ENCODE data around the gene COX7A2. TPM values are rescaled to one million over a fixed set of nuclear protein-coding genes. Genes with fewer than 3 reads are reported as not detected.

The COX7A2 gene
- total and polyA plus RNA-seq, 2 donors (not counting 1 experiment from before 2014, with no cell fraction given) = 83.8 to 160 TPM

GRCh38 chr6:75230484-75231325 lies 12.9 kb downstream of the COX7A2 start:
- ChIA-PET POLR2A (no interaction called here), CTCF (no interaction called here)
- no peak overlapping the region for H3K27ac Mint-ChIP-seq
- TF ChIP-seq, protein P1, sequence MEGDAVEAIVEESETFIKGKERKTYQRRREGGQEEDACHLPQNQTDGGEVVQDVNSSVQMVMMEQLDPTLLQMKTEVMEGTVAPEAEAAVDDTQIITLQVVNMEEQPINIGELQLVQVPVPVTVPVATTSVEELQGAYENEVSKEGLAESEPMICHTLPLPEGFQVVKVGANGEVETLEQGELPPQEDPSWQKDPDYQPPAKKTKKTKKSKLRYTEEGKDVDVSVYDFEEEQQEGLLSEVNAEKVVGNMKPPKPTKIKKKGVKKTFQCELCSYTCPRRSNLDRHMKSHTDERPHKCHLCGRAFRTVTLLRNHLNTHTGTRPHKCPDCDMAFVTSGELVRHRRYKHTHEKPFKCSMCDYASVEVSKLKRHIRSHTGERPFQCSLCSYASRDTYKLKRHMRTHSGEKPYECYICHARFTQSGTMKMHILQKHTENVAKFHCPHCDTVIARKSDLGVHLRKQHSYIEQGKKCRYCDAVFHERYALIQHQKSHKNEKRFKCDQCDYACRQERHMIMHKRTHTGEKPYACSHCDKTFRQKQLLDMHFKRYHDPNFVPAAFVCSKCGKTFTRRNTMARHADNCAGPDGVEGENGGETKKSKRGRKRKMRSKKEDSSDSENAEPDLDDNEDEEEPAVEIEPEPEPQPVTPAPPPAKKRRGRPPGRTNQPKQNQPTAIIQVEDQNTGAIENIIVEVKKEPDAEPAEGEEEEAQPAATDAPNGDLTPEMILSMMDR (IDR thresholded peaks at IDR 0.05) = no peak
- no peak for TF ChIP-seq EZH2 (IDR thresholded peaks at IDR 0.05; ENCODE audit: borderline replicate concordance, insufficient read depth, low read depth, low read length, poor library complexity, severe bottlenecking)
- Histone ChIP-seq H3K27me3 (replicated peaks in 1 of 4; ENCODE audit: control extremely low read depth in 1 of 4, control insufficient read depth in 3 of 4, insufficient read depth in 4 of 4, low read length in 3 of 4) (no peaks in the 10 kb centered on the region), H3K9me3 (ENCODE audit: control extremely low read depth in 1 of 3, control insufficient read depth in 2 of 3, insufficient read depth in 1 of 3, low read length in 2 of 3) (no peaks in the 10 kb centered on the region), H3K4me1 (ENCODE audit: control insufficient read depth in 2 of 2, insufficient read depth in 2 of 2, low read length in 2 of 2) (no peaks in the 10 kb centered on the region), H3K79me2 (ENCODE audit: control insufficient read depth, insufficient read depth, low read length) (no peaks in the 10 kb centered on the region), H3K9ac (ENCODE audit: low read length) (no peak overlapping the region), H2AFZ (ENCODE audit: insufficient read depth, low read depth, low read length, poor library complexity, severe bottlenecking) (no peak overlapping the region), H3K27ac (ENCODE audit: low read length in 2 of 2) (no peak overlapping the region), H3K36me3 (replicated peaks in 1 of 2; ENCODE audit: control extremely low read depth in 1 of 2, control insufficient read depth in 1 of 2, extremely low read depth in 1 of 2, insufficient read depth in 2 of 2, low read length in 1 of 2) (no peaks in the 10 kb centered on the region), H3K4me2 (replicated peaks; ENCODE audit: low read depth, low read length, poor library complexity, severe bottlenecking) (no peak overlapping the region), H4K20me1 (ENCODE audit: control insufficient read depth, insufficient read depth, low read length, poor library complexity, severe bottlenecking) (no peaks in the 10 kb centered on the region), H3K4me3 (ENCODE audit: control extremely low read depth in 1 of 5, extremely low read depth in 1 of 5, insufficient read depth in 1 of 5, low read depth in 2 of 5, low read length in 4 of 5) (no peak overlapping the region)
- H3K4me3 Mint-ChIP-seq = no peak overlapping the region
- H3K4me1 Mint-ChIP-seq = no peaks in the 10 kb centered on the region
- DNase-seq = no peak
- ATAC-seq (ENCODE audit: low read depth) = no peak
- H3K27me3 Mint-ChIP-seq = peaks cover 10% of the 10 kb centered on the region
- H3K9me3 Mint-ChIP-seq (ENCODE audit: insufficient read depth) = no peaks in the 10 kb centered on the region
- intact Hi-C loops (cut with micrococcal nuclease) = no loop called here
- WGBS (ENCODE audit: insufficient coverage) = 100% methylated on average over 4 of the region's 10 CpGs

GRCh38 chr6:75224303-75224926 lies 19.2 kb downstream of the COX7A2 start:
- no peaks in the 10 kb centered on the region for H4K20me1 ChIP-seq (ENCODE audit: control insufficient read depth, insufficient read depth, low read length, poor library complexity, severe bottlenecking)
- POLR2A ChIA-PET = no interaction called here
- Mint-ChIP-seq H3K9me3 (ENCODE audit: insufficient read depth) (no peaks in the 10 kb centered on the region), H3K4me1 (no peaks in the 10 kb centered on the region), H3K4me3 (no peak overlapping the region), H3K27ac (no peak overlapping the region), H3K27me3 (peaks cover 43% of the 10 kb centered on the region)
- no peak for TF ChIP-seq EZH2 (IDR thresholded peaks at IDR 0.05; ENCODE audit: borderline replicate concordance, insufficient read depth, low read depth, low read length, poor library complexity, severe bottlenecking)
- TF ChIP-seq, protein P1 (IDR thresholded peaks at IDR 0.05) = no peak
- no peak overlapping the region for H3K4me2 ChIP-seq (replicated peaks; ENCODE audit: low read depth, low read length, poor library complexity, severe bottlenecking)
- no peak overlapping the region for H3K27ac ChIP-seq (ENCODE audit: low read length in 2 of 2)
- H3K4me1 ChIP-seq (ENCODE audit: control insufficient read depth in 2 of 2, insufficient read depth in 2 of 2, low read length in 2 of 2) = no peaks in the 10 kb centered on the region
- no peaks in the 10 kb centered on the region for H3K9me3 ChIP-seq (ENCODE audit: control extremely low read depth in 1 of 3, control insufficient read depth in 2 of 3, insufficient read depth in 1 of 3, low read length in 2 of 3)
- intact Hi-C loops (cut with micrococcal nuclease) = no loop called here
- H3K79me2 ChIP-seq (ENCODE audit: control insufficient read depth, insufficient read depth, low read length) = no peaks in the 10 kb centered on the region
- H3K36me3 ChIP-seq (replicated peaks in 1 of 2; ENCODE audit: control extremely low read depth in 1 of 2, control insufficient read depth in 1 of 2, extremely low read depth in 1 of 2, insufficient read depth in 2 of 2, low read length in 1 of 2) = no peaks in the 10 kb centered on the region
- CTCF ChIA-PET = interaction anchor here (0.5 to 0.8 kb wide), 2 partner anchors 12 to 1465 kb away, joined by 3 to 4 read pairs; no protein-coding TSS in a partner anchor
- H3K4me3 ChIP-seq (ENCODE audit: control extremely low read depth in 1 of 5, extremely low read depth in 1 of 5, insufficient read depth in 1 of 5, low read depth in 2 of 5, low read length in 4 of 5) = no peak overlapping the region
- WGBS (ENCODE audit: insufficient coverage) = 81% methylated on average over 6 of the region's 6 CpGs
- ATAC-seq (ENCODE audit: low read depth) (no peak), DNase-seq (no peak)
- H3K9ac ChIP-seq (ENCODE audit: low read length) = no peak overlapping the region
- H3K27me3 ChIP-seq (replicated peaks in 1 of 4; ENCODE audit: control extremely low read depth in 1 of 4, control insufficient read depth in 3 of 4, insufficient read depth in 4 of 4, low read length in 3 of 4) = peaks cover 0 to 3% (median 0%) of the 10 kb centered on the region in 4 experiments
- no peak overlapping the region for H2AFZ ChIP-seq (ENCODE audit: insufficient read depth, low read depth, low read length, poor library complexity, severe bottlenecking)

Measured in B cell (primary cell).